Measurements from ENCODE around the gene PER2.

The PER2 gene

DNA sequence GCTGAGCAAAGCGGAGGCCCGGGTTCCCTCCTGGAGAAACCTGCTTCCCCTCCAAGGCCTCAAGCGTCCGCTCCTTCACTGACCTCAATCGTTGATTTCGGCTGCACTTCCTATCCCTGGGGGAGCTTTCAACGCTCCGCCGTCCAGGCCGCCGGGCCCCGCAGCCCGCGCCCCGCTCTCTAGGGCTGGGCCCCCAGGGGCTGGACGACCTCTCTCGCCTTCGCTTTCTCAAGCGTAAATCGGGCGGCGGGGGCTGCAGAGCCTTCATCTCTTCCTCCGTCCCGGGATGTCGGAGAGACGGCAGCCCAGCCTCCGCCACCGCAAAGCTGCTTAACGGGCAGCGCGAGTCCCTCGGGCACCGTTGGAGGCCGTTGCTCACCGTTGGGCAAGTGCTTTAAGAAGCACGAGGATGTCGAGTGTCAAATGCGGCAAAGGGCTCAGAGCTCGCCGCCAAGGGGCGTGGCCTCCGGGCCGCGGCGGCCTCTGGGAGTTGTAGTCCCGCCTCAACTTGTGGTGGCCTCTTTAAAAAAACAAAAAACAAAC lies 57.1 kb downstream of the PER2 start:
- Histone ChIP-seq H3K9ac (ENCODE audit: low read length) (no peak overlapping the region), H3K4me2 (ENCODE audit: low read length) (no peak overlapping the region), H3K27ac (ENCODE audit: low read length) (no peak overlapping the region), H3K4me1 (ENCODE audit: low read length) (no peaks in the 10 kb centered on the region), H3K27me3 (ENCODE audit: low read depth, low read length) (no peaks in the 10 kb centered on the region), H2AFZ (ENCODE audit: low read depth, low read length) (no peak overlapping the region), H3K9me3 (ENCODE audit: insufficient read depth, low read length) (no peaks in the 10 kb centered on the region), H3K79me2 (ENCODE audit: low read length) (no peaks in the 10 kb centered on the region), H4K20me1 (ENCODE audit: insufficient read depth, low read length) (no peaks in the 10 kb centered on the region), H3K36me3 (replicated peaks; ENCODE audit: low read depth, low read length) (no peaks in the 10 kb centered on the region), H3K4me3 (ENCODE audit: low read length) (no peak overlapping the region)
- TF ChIP-seq, protein P1, sequence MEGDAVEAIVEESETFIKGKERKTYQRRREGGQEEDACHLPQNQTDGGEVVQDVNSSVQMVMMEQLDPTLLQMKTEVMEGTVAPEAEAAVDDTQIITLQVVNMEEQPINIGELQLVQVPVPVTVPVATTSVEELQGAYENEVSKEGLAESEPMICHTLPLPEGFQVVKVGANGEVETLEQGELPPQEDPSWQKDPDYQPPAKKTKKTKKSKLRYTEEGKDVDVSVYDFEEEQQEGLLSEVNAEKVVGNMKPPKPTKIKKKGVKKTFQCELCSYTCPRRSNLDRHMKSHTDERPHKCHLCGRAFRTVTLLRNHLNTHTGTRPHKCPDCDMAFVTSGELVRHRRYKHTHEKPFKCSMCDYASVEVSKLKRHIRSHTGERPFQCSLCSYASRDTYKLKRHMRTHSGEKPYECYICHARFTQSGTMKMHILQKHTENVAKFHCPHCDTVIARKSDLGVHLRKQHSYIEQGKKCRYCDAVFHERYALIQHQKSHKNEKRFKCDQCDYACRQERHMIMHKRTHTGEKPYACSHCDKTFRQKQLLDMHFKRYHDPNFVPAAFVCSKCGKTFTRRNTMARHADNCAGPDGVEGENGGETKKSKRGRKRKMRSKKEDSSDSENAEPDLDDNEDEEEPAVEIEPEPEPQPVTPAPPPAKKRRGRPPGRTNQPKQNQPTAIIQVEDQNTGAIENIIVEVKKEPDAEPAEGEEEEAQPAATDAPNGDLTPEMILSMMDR (IDR thresholded peaks at IDR 0.05; ENCODE audit: low read depth, low read length): no peak
- no peak for TF ChIP-seq EZH2phosphoT487 (IDR thresholded peaks at IDR 0.05; ENCODE audit: low read depth)

DNA sequence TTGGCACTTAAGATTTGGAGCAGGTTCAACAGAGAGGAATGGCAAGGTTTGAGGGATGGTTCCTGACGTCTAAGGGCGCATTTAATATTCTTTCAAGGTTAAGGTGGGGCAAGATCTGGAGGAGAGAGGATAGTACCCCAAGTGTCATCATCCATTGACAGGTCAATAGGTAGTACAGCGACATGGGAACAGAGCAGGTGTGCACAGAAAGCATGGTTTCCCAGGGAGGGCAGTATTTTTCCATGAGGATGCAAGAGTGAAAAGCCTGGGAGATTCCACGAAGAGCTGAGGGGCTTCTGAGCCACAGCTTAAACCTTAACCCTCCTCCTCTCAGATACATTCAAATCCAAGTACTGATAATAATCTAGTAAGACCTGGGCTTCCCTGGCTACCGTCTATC lies 57.7 kb downstream of the PER2 start:
- H3K79me2 ChIP-seq (ENCODE audit: low read length): no peaks in the 10 kb centered on the region
- H3K4me3 ChIP-seq (ENCODE audit: low read length): no peak overlapping the region
- TF ChIP-seq EZH2phosphoT487 (IDR thresholded peaks at IDR 0.05; ENCODE audit: low read depth): no peak
- TF ChIP-seq, protein P1 (IDR thresholded peaks at IDR 0.05; ENCODE audit: low read depth, low read length): no peak
- no peak overlapping the region for H3K27ac ChIP-seq (ENCODE audit: low read length)
- no peaks in the 10 kb centered on the region for H3K9me3 ChIP-seq (ENCODE audit: insufficient read depth, low read length)
- no peak overlapping the region for H3K9ac ChIP-seq (ENCODE audit: low read length)
- no peaks in the 10 kb centered on the region for H3K27me3 ChIP-seq (ENCODE audit: low read depth, low read length)
- no peaks in the 10 kb centered on the region for H3K36me3 ChIP-seq (replicated peaks; ENCODE audit: low read depth, low read length)
- 0 out of 2 replicates have a peak, but pooled peaks cover 2% of the 10 kb centered on the region for H3K4me1 ChIP-seq (ENCODE audit: low read length)
- no peaks in the 10 kb centered on the region for H4K20me1 ChIP-seq (ENCODE audit: insufficient read depth, low read length)
- H2AFZ ChIP-seq (ENCODE audit: low read depth, low read length): no peak overlapping the region
- no peak overlapping the region for H3K4me2 ChIP-seq (ENCODE audit: low read length)

- Histone ChIP-seq H3K79me2 (ENCODE audit: low read length) (no peaks in the 10 kb centered on the region), H3K27me3 (ENCODE audit: low read depth, low read length) (no peaks in the 10 kb centered on the region), H3K9me3 (ENCODE audit: insufficient read depth, low read length) (no peaks in the 10 kb centered on the region), H3K4me1 (ENCODE audit: low read length) (0 out of 2 replicates have a peak, but pooled peaks cover 2% of the 10 kb centered on the region), H3K9ac (ENCODE audit: low read length) (no peak overlapping the region), H3K27ac (ENCODE audit: low read length) (no peak overlapping the region), H3K36me3 (replicated peaks; ENCODE audit: low read depth, low read length) (no peaks in the 10 kb centered on the region), H3K4me3 (ENCODE audit: low read length) (no peak overlapping the region), H2AFZ (ENCODE audit: low read depth, low read length) (no peak overlapping the region), H4K20me1 (ENCODE audit: insufficient read depth, low read length) (no peaks in the 10 kb centered on the region), H3K4me2 (ENCODE audit: low read length) (no peak overlapping the region)
- TF ChIP-seq EZH2phosphoT487 (IDR thresholded peaks at IDR 0.05; ENCODE audit: low read depth): no peak
- TF ChIP-seq, protein P1 (IDR thresholded peaks at IDR 0.05; ENCODE audit: low read depth, low read length): no peak
These were observed 59.7 kb downstream of the PER2 start for GRCh38 chr2:238228700-238229099.

GRCh38 chr2:238227587-238228032 lies 60.8 kb downstream of the PER2 start:
- no peak overlapping the region for H3K4me2 ChIP-seq (ENCODE audit: low read length)
- H3K79me2 ChIP-seq (ENCODE audit: low read length): no peaks in the 10 kb centered on the region
- H3K4me3 ChIP-seq (ENCODE audit: low read length): no peak overlapping the region
- 0 out of 2 replicates have a peak, but pooled peaks cover 2% of the 10 kb centered on the region for H3K4me1 ChIP-seq (ENCODE audit: low read length)
- H3K9me3 ChIP-seq (ENCODE audit: insufficient read depth, low read length): no peaks in the 10 kb centered on the region
- H3K36me3 ChIP-seq (replicated peaks; ENCODE audit: low read depth, low read length): no peaks in the 10 kb centered on the region
- no peak overlapping the region for H3K9ac ChIP-seq (ENCODE audit: low read length)
- H3K27me3 ChIP-seq (ENCODE audit: low read depth, low read length): no peaks in the 10 kb centered on the region
- TF ChIP-seq, protein P1 (IDR thresholded peaks at IDR 0.05; ENCODE audit: low read depth, low read length): no peak
- TF ChIP-seq EZH2phosphoT487 (IDR thresholded peaks at IDR 0.05; ENCODE audit: low read depth): no peak
- no peaks in the 10 kb centered on the region for H4K20me1 ChIP-seq (ENCODE audit: insufficient read depth, low read length)
- H3K27ac ChIP-seq (ENCODE audit: low read length): no peak overlapping the region
- no peak overlapping the region for H2AFZ ChIP-seq (ENCODE audit: low read depth, low read length)
